Measurements from ENCODE around the gene PIP4K2A. TPM values are rescaled to one million over a fixed set of nuclear protein-coding genes. Genes with fewer than 3 reads are reported as not detected.

The PIP4K2A gene
- total and polyA plus RNA-seq, 2 experiments from 2014 or later = 39.9 to 40.1 TPM

- Mint-ChIP-seq H3K27ac (no peak overlapping the region), H3K4me1 (no peaks in the 10 kb centered on the region), H3K4me3 (no peak overlapping the region), H3K27me3 (ENCODE audit: insufficient read depth, low read depth, poor library complexity) (no peaks in the 10 kb centered on the region), H3K36me3 (ENCODE audit: low read depth) (no peaks in the 10 kb centered on the region), H3K9me3 (no peaks in the 10 kb centered on the region)
- Histone ChIP-seq H3K4me1 (ENCODE audit: insufficient read depth) (no peaks in the 10 kb centered on the region), H3K27me3 (ENCODE audit: insufficient read depth) (no peaks in the 10 kb centered on the region), H3K27ac (ENCODE audit: low read depth) (no peak overlapping the region), H3K4me3 (no peak overlapping the region), H3K9me2 (ENCODE audit: insufficient read depth) (0 out of 2 replicates have a peak, but pooled peaks cover 4% of the 10 kb centered on the region), H4K20me1 (replicated peaks; ENCODE audit: insufficient read depth) (0 out of 2 replicates have a peak, but pooled peaks cover 2% of the 10 kb centered on the region), H3F3A (replicated peaks; ENCODE audit: low read depth) (no peaks in the 10 kb centered on the region), H3K36me3 (ENCODE audit: insufficient read depth) (no peaks in the 10 kb centered on the region), H2AFZ (no peak overlapping the region), H3K79me2 (replicated peaks; ENCODE audit: insufficient read depth) (no peaks in the 10 kb centered on the region), H3K4me2 (no peak overlapping the region)
- no peak for ATAC-seq
- DNase-seq (ENCODE audit: low spot score) = no peak
- no peak for TF ChIP-seq ETS1 (IDR thresholded peaks at IDR 0.05)
- TF ChIP-seq ZNF114 (CRISPR knock-in tag; IDR thresholded peaks at IDR 0.05) = no peak
- TF ChIP-seq EZH2 (IDR thresholded peaks at IDR 0.05; ENCODE audit: low read depth, unreplicated experiment) = no peak
- no peak for TF ChIP-seq EZH2phosphoT487 (IDR thresholded peaks at IDR 0.05; ENCODE audit: unreplicated experiment)
- no peak for TF ChIP-seq ZNF331 (CRISPR knock-in tag; IDR thresholded peaks at IDR 0.05; ENCODE audit: low read depth)
Observed at GRCh38 chr10:22489975-22490374, 224.4 kb downstream of the PIP4K2A start.

- Histone ChIP-seq H4K20me1 (replicated peaks; ENCODE audit: insufficient read depth) (0 out of 2 replicates have a peak, but pooled peaks cover 2% of the 10 kb centered on the region), H3K79me2 (replicated peaks; ENCODE audit: insufficient read depth) (no peaks in the 10 kb centered on the region), H3K4me2 (no peak overlapping the region), H3K9me2 (ENCODE audit: insufficient read depth) (0 out of 2 replicates have a peak, but pooled peaks cover 4% of the 10 kb centered on the region), H3K27ac (ENCODE audit: low read depth) (no peak overlapping the region), H3K4me3 (no peak overlapping the region), H2AFZ (no peak overlapping the region), H3K36me3 (ENCODE audit: insufficient read depth) (no peaks in the 10 kb centered on the region), H3F3A (replicated peaks; ENCODE audit: low read depth) (no peaks in the 10 kb centered on the region), H3K4me1 (ENCODE audit: insufficient read depth) (no peaks in the 10 kb centered on the region), H3K27me3 (ENCODE audit: insufficient read depth) (no peaks in the 10 kb centered on the region)
- Mint-ChIP-seq H3K27ac (no peak overlapping the region), H3K9me3 (no peaks in the 10 kb centered on the region), H3K27me3 (ENCODE audit: insufficient read depth, low read depth, poor library complexity) (no peaks in the 10 kb centered on the region), H3K4me1 (no peaks in the 10 kb centered on the region), H3K36me3 (ENCODE audit: low read depth) (no peaks in the 10 kb centered on the region), H3K4me3 (no peak overlapping the region)
- no peak for ATAC-seq
- DNase-seq (ENCODE audit: low spot score) = no peak
- no peak for TF ChIP-seq POLR2AphosphoS5 (IDR thresholded peaks at IDR 0.05; ENCODE audit: low read depth)
- TF ChIP-seq CTCF (conservative IDR thresholded peaks at IDR 0.05; ENCODE audit: low read depth in 2 of 2) = no peak
- TF ChIP-seq ETS1 (IDR thresholded peaks at IDR 0.05) = no peak
- TF ChIP-seq CREB1 (CRISPR knock-in tag; IDR thresholded peaks at IDR 0.05; ENCODE audit: low read depth) = no peak
- TF ChIP-seq NANOG (IDR thresholded peaks at IDR 0.05; ENCODE audit: borderline replicate concordance) = no peak
- TF ChIP-seq REST (IDR thresholded peaks at IDR 0.05; ENCODE audit: unreplicated experiment) = no peak
- no peak for TF ChIP-seq EZH2phosphoT487 (IDR thresholded peaks at IDR 0.05; ENCODE audit: unreplicated experiment)
- TF ChIP-seq ZNF114 (CRISPR knock-in tag; IDR thresholded peaks at IDR 0.05) = no peak
Observed at GRCh38 chr10:22489467-22489866, 224.9 kb downstream of the PIP4K2A start.
